Left cardiac atrium (tissue), 4 donors: ENCODE data around the gene VSIG10. TPM values are rescaled to one million over a fixed set of nuclear protein-coding genes. Genes with fewer than 3 reads are reported as not detected.
"Not testable (repeated sequence)": the region's sequence is repeated elsewhere in the genome, so short reads cannot be mapped to it uniquely, and the experiment has no call there.

ENCODE experiments used
- ATAC-seq, 2 donors: fragments of 200-7000 bp; cut with Tn5 transposase; one replicate each; pipeline ENCODE4 v1.9.1; 2020; ENCODE audit warnings: mild to moderate bottlenecking in 2 of 2, moderate library complexity in 2 of 2
- DNase-seq: peaks from one replicate; pipeline ENCODE4 v3.0.0-alpha.2; 2020
- intact Hi-C, 2 donors: fragments of 100-400 bp; cut with DNase I; formaldehyde crosslinking; loops; one replicate each; pipeline versions ENCODE4 v1.14.1 to v1.15.1; 2022 to 2023
- total RNA-seq, 2 donors: library from RNA; stranded (reverse); fragmentation: NEBNext Ultra II Directional; extraction: Animal tissue kit (Norgen Biotek cat#: 25700); gene quantifications; one replicate each; pipeline ENCODE4 v1.2.1, GENCODE V29; 2021
- donor health status: DM: no; HTN: yes; CAD: no.
- donor health status: DM: no; HTN: yes; CAD: no; lungs with severe emphysema.
- donor health status: DM: yes; HTN: yes; CAD: no.
- donor health status: Dilated cardiomyopathy.

The VSIG10 gene
- total RNA-seq, 2 donors from 2014 or later, result 9.3 to 17.2 TPM

GRCh38 chr12:118120579-118121363 is 17.0 kb upstream of the VSIG10 start:
- intact Hi-C loops, result loop anchor here in 1 of 2 donors (2.0 to 10.0 kb wide), 2 partner anchors 64 to 256 kb away; partner anchors contain the start of gene SUDS3
- ATAC-seq (peak; percentile 87 to 91), DNase-seq (peak; percentile 77)

GRCh38 chr12:118119449-118119879 is 15.7 kb upstream of the VSIG10 start:
- DNase-seq, result no peak
- ATAC-seq, result no peak
- intact Hi-C loops, result no loop called here

- ATAC-seq, result no peak
- DNase-seq, result no peak
- intact Hi-C loops, result no loop called here
Observed at GRCh38 chr12:118109088-118109487, 5.3 kb upstream of the VSIG10 start.

GRCh38 chr12:118107694-118108093 is 3.9 kb upstream of the VSIG10 start:
- intact Hi-C loops, result no loop called here
- DNase-seq, result no peak
- no peak for ATAC-seq

GRCh38 chr12:118107011-118107410 is 3.2 kb upstream of the VSIG10 start:
- intact Hi-C loops, result no loop called here
- DNase-seq, result no peak
- ATAC-seq, result no peak

GRCh38 chr12:118103201-118103600 is 610 bp downstream of the VSIG10 start:
- DNase-seq, result peak; percentile 44
- peak; percentile 9 to 35 for ATAC-seq
- intact Hi-C loops, result loop anchor here in 1 of 2 donors (5.0 kb wide), 1 partner anchor 41 kb away; the partner anchor contains the start of gene WSB2

GRCh38 chr12:118102609-118103008 is 1.2 kb downstream of the VSIG10 start:
- ATAC-seq, result no peak
- intact Hi-C loops, result loop anchor here in 1 of 2 donors (5.0 kb wide), 1 partner anchor 40 kb away; the partner anchor contains the start of gene WSB2
- DNase-seq, result no peak

GRCh38 chr12:118102070-118102469 is 1.7 kb downstream of the VSIG10 start:
- intact Hi-C loops, result loop anchor here in 1 of 2 donors (5.0 kb wide), 1 partner anchor 40 kb away; the partner anchor contains the start of gene WSB2
- ATAC-seq (no peak), DNase-seq (no peak)

GRCh38 chr12:118101051-118101450 is 2.8 kb downstream of the VSIG10 start:
- ATAC-seq, result no peak
- no peak for DNase-seq
- intact Hi-C loops, result loop anchor here in 1 of 2 donors (5.0 kb wide), 1 partner anchor 39 kb away; the partner anchor contains the start of gene WSB2

- DNase-seq (no peak), ATAC-seq (no peak)
- intact Hi-C loops, result no loop called here
Observed at GRCh38 chr12:118098911-118099671, 4.7 kb downstream of the VSIG10 start.

- intact Hi-C loops, result no loop called here
- no peak for DNase-seq
- no peak for ATAC-seq
Observed at GRCh38 chr12:118098401-118098800, 5.4 kb downstream of the VSIG10 start.

- ATAC-seq (no peak), DNase-seq (no peak)
- intact Hi-C loops, result no loop called here
Observed at GRCh38 chr12:118094039-118094438, 9.8 kb downstream of the VSIG10 start.

- DNase-seq, result no peak
- intact Hi-C loops, result no loop called here
- ATAC-seq, result no peak
Observed at GRCh38 chr12:118089782-118090181, 14.0 kb downstream of the VSIG10 start.

- no peak for ATAC-seq
- no peak for DNase-seq
- intact Hi-C loops, result no loop called here
Observed at GRCh38 chr12:118082161-118082560, 21.6 kb downstream of the VSIG10 start.

GRCh38 chr12:118081521-118081920 is 22.3 kb downstream of the VSIG10 start:
- DNase-seq, ATAC-seq, intact Hi-C loops: not testable (repeated sequence)

GRCh38 chr12:118073768-118074167 is 30.0 kb downstream of the VSIG10 start:
- ATAC-seq (no peak), DNase-seq (no peak)
- intact Hi-C loops, result no loop called here

GRCh38 chr12:118070650-118071049 is 33.2 kb downstream of the VSIG10 start:
- intact Hi-C loops, result no loop called here
- no peak for ATAC-seq
- DNase-seq, result no peak

- intact Hi-C loops, result no loop called here
- ATAC-seq (no peak), DNase-seq (no peak)
Observed at GRCh38 chr12:118068445-118068844, 35.4 kb downstream of the VSIG10 start.

- ATAC-seq (no peak), DNase-seq (no peak)
- intact Hi-C loops, result no loop called here
Observed at GRCh38 chr12:118065380-118065779, 38.4 kb downstream of the VSIG10 start.

- intact Hi-C loops, result loop anchor here in 1 of 2 donors (5.0 kb wide), 1 partner anchor 38 kb away; the partner anchor contains the start of gene VSIG10
- DNase-seq, result no peak
- ATAC-seq, result no peak
Observed at GRCh38 chr12:118064608-118065007, 39.2 kb downstream of the VSIG10 start.
